ENCODE data around the gene FMO2.

FMO2 gene

GRCh38 chr1:171207377-171207776, 22.3 kb downstream of the FMO2 start:
- Histone ChIP-seq H3K27me3 (replicated peaks; ENCODE audit: insufficient read depth, low read length) (no peaks in the 10 kb centered on the region), H3F3A (ENCODE audit: insufficient read depth, low read length) (no peaks in the 10 kb centered on the region), H3K9me2 (replicated peaks; ENCODE audit: insufficient read depth, low read length) (no peaks in the 10 kb centered on the region), H3K4me2 (ENCODE audit: low read depth, low read length) (no peak overlapping the region), H3K27ac (ENCODE audit: low read length) (no peak overlapping the region), H3K9me3 (replicated peaks; ENCODE audit: insufficient read depth, low read length) (no peaks in the 10 kb centered on the region), H2AFZ (ENCODE audit: low read length) (no peak overlapping the region), H4K20me1 (ENCODE audit: insufficient read depth, low read length) (no peaks in the 10 kb centered on the region), H3K9ac (ENCODE audit: low read length) (no peak overlapping the region), H3K36me3 (replicated peaks; ENCODE audit: insufficient read depth, low read length) (no peaks in the 10 kb centered on the region), H3K4me1 (ENCODE audit: low read length) (no peaks in the 10 kb centered on the region), H3K4me3 (ENCODE audit: low read length) (no peak overlapping the region), H3K79me2 (ENCODE audit: low read length) (no peaks in the 10 kb centered on the region)
- no peak for DNase-seq
- TF ChIP-seq EZH2phosphoT487 (IDR thresholded peaks at IDR 0.05; ENCODE audit: low read length), result no peak
- no peak for TF ChIP-seq CTCF (IDR thresholded peaks at IDR 0.05; ENCODE audit: low read length)
- TF ChIP-seq EZH2 (optimal IDR thresholded peaks at IDR 0.05; ENCODE audit: low read depth, low read length), result no peak

- Histone ChIP-seq H3K4me1 (ENCODE audit: low read length) (no peaks in the 10 kb centered on the region), H3K9me2 (replicated peaks; ENCODE audit: insufficient read depth, low read length) (no peaks in the 10 kb centered on the region), H3K79me2 (ENCODE audit: low read length) (no peaks in the 10 kb centered on the region), H4K20me1 (ENCODE audit: insufficient read depth, low read length) (no peaks in the 10 kb centered on the region), H3K4me2 (ENCODE audit: low read depth, low read length) (no peak overlapping the region), H3K36me3 (replicated peaks; ENCODE audit: insufficient read depth, low read length) (no peaks in the 10 kb centered on the region), H3F3A (ENCODE audit: insufficient read depth, low read length) (no peaks in the 10 kb centered on the region), H3K4me3 (ENCODE audit: low read length) (no peak overlapping the region), H3K9me3 (replicated peaks; ENCODE audit: insufficient read depth, low read length) (no peaks in the 10 kb centered on the region), H3K27me3 (replicated peaks; ENCODE audit: insufficient read depth, low read length) (no peaks in the 10 kb centered on the region), H2AFZ (ENCODE audit: low read length) (no peak overlapping the region), H3K27ac (ENCODE audit: low read length) (no peak overlapping the region), H3K9ac (ENCODE audit: low read length) (no peak overlapping the region)
- TF ChIP-seq EZH2 (optimal IDR thresholded peaks at IDR 0.05; ENCODE audit: low read depth, low read length), result no peak
- no peak for TF ChIP-seq CTCF (IDR thresholded peaks at IDR 0.05; ENCODE audit: low read length)
- TF ChIP-seq EZH2phosphoT487 (IDR thresholded peaks at IDR 0.05; ENCODE audit: low read length), result no peak
- no peak for DNase-seq
Observed at GRCh38 chr1:171210355-171210754, 25.3 kb downstream of the FMO2 start.

- Histone ChIP-seq H3K4me3 (ENCODE audit: low read length) (no peak overlapping the region), H3K36me3 (replicated peaks; ENCODE audit: insufficient read depth, low read length) (no peaks in the 10 kb centered on the region), H3K9me3 (replicated peaks; ENCODE audit: insufficient read depth, low read length) (no peaks in the 10 kb centered on the region), H3F3A (ENCODE audit: insufficient read depth, low read length) (no peaks in the 10 kb centered on the region), H3K9ac (ENCODE audit: low read length) (no peak overlapping the region), H3K27ac (ENCODE audit: low read length) (no peak overlapping the region), H3K4me1 (ENCODE audit: low read length) (no peaks in the 10 kb centered on the region), H3K4me2 (ENCODE audit: low read depth, low read length) (no peak overlapping the region), H3K9me2 (replicated peaks; ENCODE audit: insufficient read depth, low read length) (no peaks in the 10 kb centered on the region), H3K27me3 (replicated peaks; ENCODE audit: insufficient read depth, low read length) (no peaks in the 10 kb centered on the region), H2AFZ (ENCODE audit: low read length) (no peak overlapping the region), H3K79me2 (ENCODE audit: low read length) (no peaks in the 10 kb centered on the region), H4K20me1 (ENCODE audit: insufficient read depth, low read length) (no peaks in the 10 kb centered on the region)
- no peak for DNase-seq
- no peak for TF ChIP-seq EZH2 (optimal IDR thresholded peaks at IDR 0.05; ENCODE audit: low read depth, low read length)
- TF ChIP-seq CTCF (IDR thresholded peaks at IDR 0.05; ENCODE audit: low read length), result no peak
Observed at GRCh38 chr1:171212607-171213351, 27.7 kb downstream of the FMO2 start.
